Thyroid gland (tissue), 4 donors: ENCODE measurements around the gene SH3RF3.

ENCODE experiments used
- CTCF ChIP-seq, 6 experiments: fragments of 200-600 bp in 3 of 6; fragments of 450-650 bp in 3 of 6; sonication (generic) in 3 of 6; IDR thresholded peaks; one replicate each; pipeline ENCODE4 v1.5.1; 2016 to 2019; ENCODE audit warnings: antibody characterized with exemption in 6 of 6, mild to moderate bottlenecking in 2 of 6, inconsistent platforms in 1 of 6, moderate library complexity in 1 of 6
- POLR2A ChIP-seq, 2 donors: fragments of 450-650 bp; IDR thresholded peaks; one replicate each; pipeline ENCODE4 v1.6.1; 2017; ENCODE audit warnings: antibody characterized with exemption in 2 of 2, mild to moderate bottlenecking in 2 of 2, moderate library complexity in 1 of 2

- TF ChIP-seq CTCF (IDR thresholded peaks at IDR 0.05) (no peak), POLR2A (IDR thresholded peaks at IDR 0.05) (no peak)
These were observed 5.8 kb downstream of the SH3RF3 start for GRCh38 chr2:109134741-109135358.
